Mucosa of stomach (tissue), 1 donor: ENCODE measurements around the gene S100A5.
"Not testable (repeated sequence)": the region's sequence is repeated elsewhere in the genome, so short reads cannot be mapped to it uniquely, and the experiment has no call there.

Experiments used
- H3K27me3 ChIP-seq: one replicate; pipeline ENCODE4 v1.7.0; 2013; ENCODE audit warnings: mild to moderate bottlenecking, low read length; ENCODE audit not compliant: control insufficient read depth, insufficient read depth
- H3K36me3 ChIP-seq: one replicate; pipeline ENCODE4 v1.7.0; 2013; ENCODE audit warnings: low read length; ENCODE audit not compliant: control insufficient read depth, insufficient read depth
- H3K4me1 ChIP-seq: one replicate; pipeline ENCODE4 v1.7.0; 2013; ENCODE audit warnings: mild to moderate bottlenecking, low read length; ENCODE audit not compliant: control insufficient read depth, insufficient read depth
- H3K4me3 ChIP-seq: one replicate; pipeline ENCODE4 v1.7.0; 2013; ENCODE audit warnings: low read length
- H3K9ac ChIP-seq: one replicate; pipeline ENCODE4 v1.7.0; 2013; ENCODE audit warnings: mild to moderate bottlenecking, low read length, moderate library complexity
- H3K9me3 ChIP-seq: one replicate; pipeline ENCODE4 v1.7.0; 2013; ENCODE audit warnings: mild to moderate bottlenecking, low read length, moderate library complexity; ENCODE audit not compliant: control insufficient read depth
- donor health status: Pancreatic carcinoma.

S100A5 gene

GRCh38 chr1:153540394-153541361 lies at the start of gene S100A5:
Gene S100A5 (minus strand): TSS chr1:153540934. CDS start chr1:153540191, 743 bp downstream.
- H3K9ac ChIP-seq, result no peak within 1 kb of the TSS
- H3K4me3 ChIP-seq, result no peak within 1 kb of the TSS
- H3K36me3 ChIP-seq, result no peaks in the 10 kb centered on the region
- H3K27me3 ChIP-seq, result no peaks in the 10 kb centered on the region
- no peaks in the 10 kb centered on the region for H3K9me3 ChIP-seq
- H3K4me1 ChIP-seq, result peaks cover 87% of the 10 kb centered on the region

- Histone ChIP-seq H3K9ac (no peak overlapping the region), H3K27me3 (no peaks in the 10 kb centered on the region)
These were observed 47.7 kb upstream of the S100A5 start for GRCh38 chr1:153588482-153588881.

GRCh38 chr1:153588033-153588432 lies 47.3 kb upstream of the S100A5 start:
- H3K9me3 ChIP-seq, H3K27me3 ChIP-seq, H3K36me3 ChIP-seq, H3K4me3 ChIP-seq, H3K4me1 ChIP-seq, H3K9ac ChIP-seq: not testable (repeated sequence)

More at GRCh38 chr1:153588482-153588881, 47.7 kb upstream of the S100A5 start:
- H3K36me3 ChIP-seq, result no peaks in the 10 kb centered on the region
- no peaks in the 10 kb centered on the region for H3K4me1 ChIP-seq
- H3K9me3 ChIP-seq, result no peaks in the 10 kb centered on the region
- no peak overlapping the region for H3K4me3 ChIP-seq

- no peaks in the 10 kb centered on the region for H3K9me3 ChIP-seq
These were observed 46.6 kb upstream of the S100A5 start for GRCh38 chr1:153587314-153587713.

GRCh38 chr1:153586347-153586746 lies 45.6 kb upstream of the S100A5 start:
- no peak overlapping the region for H3K9ac ChIP-seq
- H3K36me3 ChIP-seq, result no peaks in the 10 kb centered on the region
- no peaks in the 10 kb centered on the region for H3K27me3 ChIP-seq
- H3K9me3 ChIP-seq, result no peaks in the 10 kb centered on the region
- no peaks in the 10 kb centered on the region for H3K4me1 ChIP-seq
- H3K4me3 ChIP-seq, result no peak overlapping the region

More at GRCh38 chr1:153587314-153587713, 46.6 kb upstream of the S100A5 start:
- Histone ChIP-seq H3K4me3 (no peak overlapping the region), H3K27me3 (no peaks in the 10 kb centered on the region), H3K4me1 (no peaks in the 10 kb centered on the region), H3K9ac (no peak overlapping the region), H3K36me3 (no peaks in the 10 kb centered on the region)

- no peak overlapping the region for H3K9ac ChIP-seq
- no peaks in the 10 kb centered on the region for H3K27me3 ChIP-seq
- H3K4me3 ChIP-seq, result no peak overlapping the region
- no peaks in the 10 kb centered on the region for H3K9me3 ChIP-seq
- no peaks in the 10 kb centered on the region for H3K4me1 ChIP-seq
- H3K36me3 ChIP-seq, result no peaks in the 10 kb centered on the region
These were observed 44.3 kb upstream of the S100A5 start for GRCh38 chr1:153585006-153585405.

GRCh38 chr1:153583976-153584375 lies 43.2 kb upstream of the S100A5 start:
- Histone ChIP-seq H3K27me3 (no peaks in the 10 kb centered on the region), H3K4me3 (no peak overlapping the region), H3K9me3 (no peaks in the 10 kb centered on the region), H3K36me3 (no peaks in the 10 kb centered on the region), H3K9ac (no peak overlapping the region), H3K4me1 (no peaks in the 10 kb centered on the region)

- H3K27me3 ChIP-seq, H3K4me1 ChIP-seq, H3K36me3 ChIP-seq, H3K4me3 ChIP-seq, H3K9me3 ChIP-seq, H3K9ac ChIP-seq: not testable (repeated sequence)
These were observed 42.8 kb upstream of the S100A5 start for GRCh38 chr1:153583514-153583913.

GRCh38 chr1:153582836-153583235 lies 42.1 kb upstream of the S100A5 start:
- H3K36me3 ChIP-seq, H3K4me3 ChIP-seq, H3K9me3 ChIP-seq, H3K9ac ChIP-seq, H3K4me1 ChIP-seq, H3K27me3 ChIP-seq: not testable (repeated sequence)

GRCh38 chr1:153578936-153579335 lies 38.2 kb upstream of the S100A5 start:
- peaks cover 3% of the 10 kb centered on the region for H3K27me3 ChIP-seq

GRCh38 chr1:153578490-153578889 lies 37.8 kb upstream of the S100A5 start:
- Histone ChIP-seq H3K9me3 (no peaks in the 10 kb centered on the region), H3K36me3 (no peaks in the 10 kb centered on the region), H3K9ac (no peak overlapping the region), H3K4me1 (peaks cover 5% of the 10 kb centered on the region), H3K4me3 (no peak overlapping the region), H3K27me3 (peaks cover 3% of the 10 kb centered on the region)

More at GRCh38 chr1:153578936-153579335, 38.2 kb upstream of the S100A5 start:
- H3K36me3 ChIP-seq, result no peaks in the 10 kb centered on the region
- H3K9me3 ChIP-seq, result no peaks in the 10 kb centered on the region
- peaks cover 5% of the 10 kb centered on the region for H3K4me1 ChIP-seq
- H3K9ac ChIP-seq, result no peak overlapping the region
- H3K4me3 ChIP-seq, result no peak overlapping the region

GRCh38 chr1:153577624-153578051 lies 36.9 kb upstream of the S100A5 start:
- H3K36me3 ChIP-seq, result no peaks in the 10 kb centered on the region
- peaks cover 3% of the 10 kb centered on the region for H3K27me3 ChIP-seq
- H3K9ac ChIP-seq, result no peak overlapping the region
- peaks cover 5% of the 10 kb centered on the region for H3K4me1 ChIP-seq
- no peaks in the 10 kb centered on the region for H3K9me3 ChIP-seq
- no peak overlapping the region for H3K4me3 ChIP-seq
